SK-N-MC (cell line): Measurements from ENCODE around the gene WWC1.

Experiments
- EZH2 ChIP-seq: fragments of 200-600 bp; sonication (generic); IDR thresholded peaks from one replicate; pipeline ENCODE4 v1.6.1; 2017; ENCODE audit warnings: antibody characterized with exemption
- POLR2AphosphoS5 ChIP-seq: IDR thresholded peaks from 2 replicates; pipeline ENCODE4 v1.6.1; 2012; ENCODE audit warnings: mild to moderate bottlenecking, low read depth, low read length, borderline replicate concordance

DNA sequence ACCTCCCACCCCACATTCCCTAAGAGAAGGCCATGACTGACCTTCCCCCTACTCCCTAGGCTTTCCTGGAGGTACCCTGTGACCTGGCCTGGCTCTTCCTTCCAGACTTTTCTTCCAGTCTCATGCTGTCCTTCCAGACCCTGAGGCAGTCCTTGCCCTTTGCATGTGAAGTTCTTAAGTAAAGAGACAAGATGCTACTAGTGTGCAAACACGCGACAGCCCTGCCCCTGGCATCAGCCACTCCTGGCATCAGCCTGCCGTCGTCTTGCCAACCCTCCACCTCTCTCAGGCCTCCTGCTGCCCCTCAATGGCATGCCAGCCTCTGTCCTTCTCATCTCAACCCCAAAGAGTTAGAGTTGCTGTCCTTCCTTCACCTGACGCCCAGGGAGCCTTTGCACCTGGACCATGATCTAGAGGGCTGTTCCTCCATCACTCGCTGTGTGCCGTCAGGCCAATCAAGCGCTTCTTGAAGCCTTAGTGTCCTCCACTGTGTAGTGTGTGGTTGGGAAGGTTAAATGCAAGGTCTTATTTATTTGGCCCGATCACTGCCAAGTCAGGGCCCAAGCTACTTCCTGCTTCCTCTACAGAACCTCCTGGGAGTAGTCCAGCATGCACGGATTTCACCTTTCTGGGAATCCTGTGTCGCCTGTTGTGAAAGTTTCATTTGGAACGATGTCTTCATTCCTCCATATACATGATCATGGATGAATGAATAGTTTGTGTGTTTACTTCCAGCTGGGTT lies 61.9 kb downstream of the WWC1 start:
- TF ChIP-seq POLR2AphosphoS5, result no peak
- TF ChIP-seq EZH2, result no peak
